ENCODE data around the gene BDH1. TPM values are rescaled to one million over a fixed set of nuclear protein-coding genes. Genes with fewer than 3 reads are reported as not detected.

Gene BDH1
- total and polyA plus RNA-seq, 2 of the 13 experiments (the other 11 are each of a cell fraction or from before 2014, with no cell fraction given): 21.2 to 71.9 TPM

DNA sequence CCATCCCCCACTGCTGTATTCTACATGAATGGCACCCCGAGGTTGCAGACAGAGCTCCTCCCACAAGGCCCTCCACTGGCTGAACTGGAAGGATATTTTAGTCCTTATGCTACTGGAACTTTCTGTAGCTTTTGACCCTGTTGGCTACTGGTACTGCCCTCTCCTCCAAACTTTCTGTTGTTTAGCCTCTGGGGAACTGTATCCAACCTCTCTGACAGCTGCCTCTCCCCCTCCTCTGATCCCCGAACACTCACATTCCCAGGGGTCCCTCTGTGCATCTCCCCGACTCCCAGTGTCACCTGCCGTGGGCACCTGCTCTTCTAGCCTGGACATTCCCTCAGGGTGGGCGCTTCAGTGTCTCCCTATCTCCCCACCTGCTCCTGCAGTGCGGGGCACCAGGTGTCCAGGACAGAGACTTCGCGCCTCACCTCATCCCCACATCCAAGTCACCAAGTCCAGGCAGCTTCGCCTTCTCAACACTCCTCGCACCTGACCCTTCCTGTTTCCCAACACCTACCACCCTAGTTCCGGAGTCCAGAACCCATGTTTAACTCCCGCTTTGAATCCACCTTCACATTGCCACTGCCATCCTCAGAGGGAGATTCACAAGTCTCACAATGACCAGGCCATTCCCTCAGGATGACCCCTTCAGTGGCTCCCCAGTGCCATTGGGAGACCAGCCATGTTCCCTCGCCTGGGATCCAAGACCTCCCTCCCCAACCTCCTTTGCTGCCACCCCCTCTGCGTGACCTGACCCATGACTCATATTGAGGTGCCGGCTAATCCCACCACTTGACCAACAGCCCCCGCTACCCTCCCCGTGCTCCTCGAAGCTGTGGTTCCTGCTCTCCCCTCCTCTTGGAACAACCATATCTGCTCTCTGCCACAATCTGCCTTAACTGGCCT is 34.2 kb downstream of the BDH1 start (continued):
- TF ChIP-seq, protein P1, sequence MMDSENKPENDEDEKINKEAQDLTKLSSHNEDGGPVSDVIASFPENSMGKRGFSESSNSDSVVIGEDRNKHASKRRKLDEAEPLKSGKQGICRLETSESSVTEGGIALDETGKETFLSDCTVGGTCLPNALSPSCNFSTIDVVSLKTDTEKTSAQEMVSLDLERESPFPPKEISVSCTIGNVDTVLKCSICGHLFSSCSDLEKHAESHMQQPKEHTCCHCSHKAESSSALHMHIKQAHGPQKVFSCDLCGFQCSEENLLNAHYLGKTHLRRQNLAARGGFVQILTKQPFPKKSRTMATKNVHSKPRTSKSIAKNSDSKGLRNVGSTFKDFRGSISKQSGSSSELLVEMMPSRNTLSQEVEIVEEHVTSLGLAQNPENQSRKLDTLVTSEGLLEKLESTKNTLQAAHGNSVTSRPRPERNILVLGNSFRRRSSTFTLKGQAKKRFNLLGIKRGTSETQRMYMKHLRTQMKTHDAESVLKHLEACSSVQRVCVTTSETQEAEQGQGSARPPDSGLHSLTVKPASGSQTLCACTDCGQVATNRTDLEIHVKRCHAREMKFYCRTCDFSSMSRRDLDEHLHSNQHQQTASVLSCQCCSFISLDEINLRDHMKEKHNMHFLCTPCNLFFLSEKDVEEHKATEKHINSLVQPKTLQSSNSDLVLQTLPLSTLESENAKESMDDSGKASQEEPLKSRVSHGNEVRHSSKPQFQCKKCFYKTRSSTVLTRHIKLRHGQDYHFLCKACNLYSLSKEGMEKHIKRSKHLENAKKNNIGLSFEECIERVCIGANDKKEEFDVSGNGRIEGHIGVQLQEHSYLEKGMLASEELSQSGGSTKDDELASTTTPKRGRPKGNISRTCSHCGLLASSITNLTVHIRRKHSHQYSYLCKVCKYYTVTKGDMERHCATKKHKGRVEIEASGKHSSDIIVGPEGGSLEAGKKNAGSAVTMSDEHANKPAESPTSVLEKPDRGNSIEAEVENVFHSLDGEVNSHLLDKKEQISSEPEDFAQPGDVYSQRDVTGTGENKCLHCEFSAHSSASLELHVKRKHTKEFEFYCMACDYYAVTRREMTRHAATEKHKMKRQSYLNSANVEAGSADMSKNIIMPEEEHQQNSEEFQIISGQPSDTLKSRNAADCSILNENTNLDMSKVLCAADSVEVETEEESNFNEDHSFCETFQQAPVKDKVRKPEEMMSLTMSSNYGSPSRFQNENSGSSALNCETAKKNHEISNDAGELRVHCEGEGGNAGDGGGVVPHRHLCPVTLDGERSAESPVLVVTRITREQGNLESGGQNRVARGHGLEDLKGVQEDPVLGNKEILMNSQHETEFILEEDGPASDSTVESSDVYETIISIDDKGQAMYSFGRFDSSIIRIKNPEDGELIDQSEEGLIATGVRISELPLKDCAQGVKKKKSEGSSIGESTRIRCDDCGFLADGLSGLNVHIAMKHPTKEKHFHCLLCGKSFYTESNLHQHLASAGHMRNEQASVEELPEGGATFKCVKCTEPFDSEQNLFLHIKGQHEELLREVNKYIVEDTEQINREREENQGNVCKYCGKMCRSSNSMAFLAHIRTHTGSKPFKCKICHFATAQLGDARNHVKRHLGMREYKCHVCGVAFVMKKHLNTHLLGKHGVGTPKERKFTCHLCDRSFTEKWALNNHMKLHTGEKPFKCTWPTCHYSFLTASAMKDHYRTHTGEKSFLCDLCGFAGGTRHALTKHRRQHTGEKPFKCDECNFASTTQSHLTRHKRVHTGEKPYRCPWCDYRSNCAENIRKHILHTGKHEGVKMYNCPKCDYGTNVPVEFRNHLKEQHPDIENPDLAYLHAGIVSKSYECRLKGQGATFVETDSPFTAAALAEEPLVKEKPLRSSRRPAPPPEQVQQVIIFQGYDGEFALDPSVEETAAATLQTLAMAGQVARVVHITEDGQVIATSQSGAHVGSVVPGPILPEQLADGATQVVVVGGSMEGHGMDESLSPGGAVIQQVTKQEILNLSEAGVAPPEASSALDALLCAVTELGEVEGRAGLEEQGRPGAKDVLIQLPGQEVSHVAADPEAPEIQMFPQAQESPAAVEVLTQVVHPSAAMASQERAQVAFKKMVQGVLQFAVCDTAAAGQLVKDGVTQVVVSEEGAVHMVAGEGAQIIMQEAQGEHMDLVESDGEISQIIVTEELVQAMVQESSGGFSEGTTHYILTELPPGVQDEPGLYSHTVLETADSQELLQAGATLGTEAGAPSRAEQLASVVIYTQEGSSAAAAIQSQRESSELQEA (CRISPR knock-in tag; IDR thresholded peaks at IDR 0.05; ENCODE audit: not compliant biosample characterization): no peak
- TF ChIP-seq KLF6 (CRISPR knock-in tag; IDR thresholded peaks at IDR 0.05) (no peak), ZNF616 (CRISPR knock-in tag; IDR thresholded peaks at IDR 0.05; ENCODE audit: low read depth) (no peak), POLR2AphosphoS5 (IDR thresholded peaks at IDR 0.05; ENCODE audit: low read depth, low read length) (no peak), FOSL2 (CRISPR knock-in tag; IDR thresholded peaks at IDR 0.05) (no peak), PHF21A (CRISPR knock-in tag; IDR thresholded peaks at IDR 0.05) (peak; percentile 15; the same call in 1 of the 2 replicates), PCBP1 (IDR thresholded peaks at IDR 0.05; ENCODE audit: borderline replicate concordance, low read depth, low read length) (no peak), CHD4 (IDR thresholded peaks at IDR 0.05; ENCODE audit: borderline replicate concordance, low read length) (no peak), ZNF350 (CRISPR knock-in tag; IDR thresholded peaks at IDR 0.05; ENCODE audit: borderline replicate concordance, low read depth) (no peak), KAT2B (IDR thresholded peaks at IDR 0.05; ENCODE audit: borderline replicate concordance, low read depth, low read length) (no peak), ZNF660 (CRISPR knock-in tag; IDR thresholded peaks at IDR 0.05; ENCODE audit: borderline replicate concordance, low read depth) (no peak), PHF8 (CRISPR knock-in tag; IDR thresholded peaks at IDR 0.05) (no peak), ETV5 (CRISPR knock-in tag; IDR thresholded peaks at IDR 0.05; ENCODE audit: borderline replicate concordance) (peak; percentile 35; the same call in 1 of the 2 replicates), NR2F6 (IDR thresholded peaks at IDR 0.05) (0 out of 2 replicates have a peak, but pooled peaks have one; percentile 9), NR2F6 (CRISPR knock-in tag; IDR thresholded peaks at IDR 0.05) (no peak)
- TF ChIP-seq, protein P2, sequence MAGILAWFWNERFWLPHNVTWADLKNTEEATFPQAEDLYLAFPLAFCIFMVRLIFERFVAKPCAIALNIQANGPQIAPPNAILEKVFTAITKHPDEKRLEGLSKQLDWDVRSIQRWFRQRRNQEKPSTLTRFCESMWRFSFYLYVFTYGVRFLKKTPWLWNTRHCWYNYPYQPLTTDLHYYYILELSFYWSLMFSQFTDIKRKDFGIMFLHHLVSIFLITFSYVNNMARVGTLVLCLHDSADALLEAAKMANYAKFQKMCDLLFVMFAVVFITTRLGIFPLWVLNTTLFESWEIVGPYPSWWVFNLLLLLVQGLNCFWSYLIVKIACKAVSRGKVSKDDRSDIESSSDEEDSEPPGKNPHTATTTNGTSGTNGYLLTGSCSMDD (CRISPR knock-in tag; IDR thresholded peaks at IDR 0.05): no peak
- TF ChIP-seq, protein P3, sequence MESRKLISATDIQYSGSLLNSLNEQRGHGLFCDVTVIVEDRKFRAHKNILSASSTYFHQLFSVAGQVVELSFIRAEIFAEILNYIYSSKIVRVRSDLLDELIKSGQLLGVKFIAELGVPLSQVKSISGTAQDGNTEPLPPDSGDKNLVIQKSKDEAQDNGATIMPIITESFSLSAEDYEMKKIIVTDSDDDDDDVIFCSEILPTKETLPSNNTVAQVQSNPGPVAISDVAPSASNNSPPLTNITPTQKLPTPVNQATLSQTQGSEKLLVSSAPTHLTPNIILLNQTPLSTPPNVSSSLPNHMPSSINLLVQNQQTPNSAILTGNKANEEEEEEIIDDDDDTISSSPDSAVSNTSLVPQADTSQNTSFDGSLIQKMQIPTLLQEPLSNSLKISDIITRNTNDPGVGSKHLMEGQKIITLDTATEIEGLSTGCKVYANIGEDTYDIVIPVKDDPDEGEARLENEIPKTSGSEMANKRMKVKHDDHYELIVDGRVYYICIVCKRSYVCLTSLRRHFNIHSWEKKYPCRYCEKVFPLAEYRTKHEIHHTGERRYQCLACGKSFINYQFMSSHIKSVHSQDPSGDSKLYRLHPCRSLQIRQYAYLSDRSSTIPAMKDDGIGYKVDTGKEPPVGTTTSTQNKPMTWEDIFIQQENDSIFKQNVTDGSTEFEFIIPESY (CRISPR knock-in tag; IDR thresholded peaks at IDR 0.05): peak; percentile 33; the same call in 1 of the 2 replicates
- TF ChIP-seq, protein P4, sequence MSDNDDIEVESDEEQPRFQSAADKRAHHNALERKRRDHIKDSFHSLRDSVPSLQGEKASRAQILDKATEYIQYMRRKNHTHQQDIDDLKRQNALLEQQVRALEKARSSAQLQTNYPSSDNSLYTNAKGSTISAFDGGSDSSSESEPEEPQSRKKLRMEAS (IDR thresholded peaks at IDR 0.05): peak; percentile 5; the same call in 1 of the 2 replicates
